GM18526 (cell line): ENCODE results near the gene NUP210.

Source experiments
- POLR2A ChIP-seq: IDR thresholded peaks from 3 replicates; pipeline ENCODE4 v1.6.1; 2011; ENCODE audit not compliant: insufficient read length; ENCODE audit errors: extremely low read depth

The NUP210 gene

GRCh38 chr3:13397316-13397715, 22.8 kb downstream of the NUP210 start:
- TF ChIP-seq POLR2A: no peak

- TF ChIP-seq POLR2A: no peak
These were observed 25.8 kb downstream of the NUP210 start for GRCh38 chr3:13394363-13394762.

- no peak for TF ChIP-seq POLR2A
These were observed 26.4 kb downstream of the NUP210 start for GRCh38 chr3:13393427-13394360.

GRCh38 chr3:13391308-13391707, 28.8 kb downstream of the NUP210 start:
- no peak for TF ChIP-seq POLR2A

- no peak for TF ChIP-seq POLR2A
These were observed 30.7 kb downstream of the NUP210 start for GRCh38 chr3:13389378-13389777.

- no peak for TF ChIP-seq POLR2A
These were observed 31.3 kb downstream of the NUP210 start for GRCh38 chr3:13388816-13389215.

- no peak for TF ChIP-seq POLR2A
These were observed 34.7 kb downstream of the NUP210 start for GRCh38 chr3:13385373-13385965.

GRCh38 chr3:13380971-13381370, 39.2 kb downstream of the NUP210 start:
- TF ChIP-seq POLR2A: no peak

GRCh38 chr3:13379201-13379830, 40.8 kb downstream of the NUP210 start:
- no peak for TF ChIP-seq POLR2A

- no peak for TF ChIP-seq POLR2A
These were observed 42.0 kb downstream of the NUP210 start for GRCh38 chr3:13378155-13378554.

GRCh38 chr3:13377021-13377420, 43.1 kb downstream of the NUP210 start:
- no peak for TF ChIP-seq POLR2A

GRCh38 chr3:13376091-13376490, 44.0 kb downstream of the NUP210 start:
- TF ChIP-seq POLR2A: no peak

GRCh38 chr3:13375464-13375863, 44.7 kb downstream of the NUP210 start:
- TF ChIP-seq POLR2A: no peak

- no peak for TF ChIP-seq POLR2A
These were observed 46.0 kb downstream of the NUP210 start for GRCh38 chr3:13373975-13374586.

GRCh38 chr3:13372656-13373055, 47.5 kb downstream of the NUP210 start:
- TF ChIP-seq POLR2A: no peak

GRCh38 chr3:13372126-13372525, 48.0 kb downstream of the NUP210 start:
- TF ChIP-seq POLR2A: no peak
